ENCODE data around the gene TTLL10. TPM values are rescaled to one million over a fixed set of nuclear protein-coding genes. Genes with fewer than 3 reads are reported as not detected.

TTLL10 gene
- total and polyA plus RNA-seq, 2 experiments from 2014 or later = 0.45 TPM; not detected in 1

GRCh38 chr1:1182491-1183220, 9.0 kb downstream of the TTLL10 start:
- Histone ChIP-seq H3F3A (replicated peaks; ENCODE audit: low read depth) (no peaks in the 10 kb centered on the region), H4K20me1 (replicated peaks; ENCODE audit: insufficient read depth) (no peaks in the 10 kb centered on the region), H3K36me3 (ENCODE audit: insufficient read depth) (no peaks in the 10 kb centered on the region), H3K4me3 (no peak overlapping the region), H3K9me2 (ENCODE audit: insufficient read depth) (no peaks in the 10 kb centered on the region), H3K27ac (ENCODE audit: low read depth) (no peak overlapping the region), H3K27me3 (ENCODE audit: insufficient read depth) (no peaks in the 10 kb centered on the region), H3K4me2 (no peak overlapping the region), H3K79me2 (replicated peaks; ENCODE audit: insufficient read depth) (no peaks in the 10 kb centered on the region), H2AFZ (no peak overlapping the region), H3K4me1 (ENCODE audit: insufficient read depth) (no peaks in the 10 kb centered on the region)
- H3K36me3 Mint-ChIP-seq (ENCODE audit: low read depth) = no peaks in the 10 kb centered on the region
- no peaks in the 10 kb centered on the region for H3K4me1 Mint-ChIP-seq
- peak; percentile 48 for ATAC-seq
- no peak overlapping the region for H3K4me3 Mint-ChIP-seq
- no peak for TF ChIP-seq EZH2phosphoT487 (IDR thresholded peaks at IDR 0.05; ENCODE audit: unreplicated experiment)
- TF ChIP-seq NANOG (IDR thresholded peaks at IDR 0.05; ENCODE audit: borderline replicate concordance) = no peak
- TF ChIP-seq ETS1 (IDR thresholded peaks at IDR 0.05) = no peak
- TF ChIP-seq POLR2AphosphoS5 (IDR thresholded peaks at IDR 0.05; ENCODE audit: low read depth) = no peak
- no peak for TF ChIP-seq STAT1 (IDR thresholded peaks at IDR 0.05; ENCODE audit: unreplicated experiment)
- TF ChIP-seq, protein P1, sequence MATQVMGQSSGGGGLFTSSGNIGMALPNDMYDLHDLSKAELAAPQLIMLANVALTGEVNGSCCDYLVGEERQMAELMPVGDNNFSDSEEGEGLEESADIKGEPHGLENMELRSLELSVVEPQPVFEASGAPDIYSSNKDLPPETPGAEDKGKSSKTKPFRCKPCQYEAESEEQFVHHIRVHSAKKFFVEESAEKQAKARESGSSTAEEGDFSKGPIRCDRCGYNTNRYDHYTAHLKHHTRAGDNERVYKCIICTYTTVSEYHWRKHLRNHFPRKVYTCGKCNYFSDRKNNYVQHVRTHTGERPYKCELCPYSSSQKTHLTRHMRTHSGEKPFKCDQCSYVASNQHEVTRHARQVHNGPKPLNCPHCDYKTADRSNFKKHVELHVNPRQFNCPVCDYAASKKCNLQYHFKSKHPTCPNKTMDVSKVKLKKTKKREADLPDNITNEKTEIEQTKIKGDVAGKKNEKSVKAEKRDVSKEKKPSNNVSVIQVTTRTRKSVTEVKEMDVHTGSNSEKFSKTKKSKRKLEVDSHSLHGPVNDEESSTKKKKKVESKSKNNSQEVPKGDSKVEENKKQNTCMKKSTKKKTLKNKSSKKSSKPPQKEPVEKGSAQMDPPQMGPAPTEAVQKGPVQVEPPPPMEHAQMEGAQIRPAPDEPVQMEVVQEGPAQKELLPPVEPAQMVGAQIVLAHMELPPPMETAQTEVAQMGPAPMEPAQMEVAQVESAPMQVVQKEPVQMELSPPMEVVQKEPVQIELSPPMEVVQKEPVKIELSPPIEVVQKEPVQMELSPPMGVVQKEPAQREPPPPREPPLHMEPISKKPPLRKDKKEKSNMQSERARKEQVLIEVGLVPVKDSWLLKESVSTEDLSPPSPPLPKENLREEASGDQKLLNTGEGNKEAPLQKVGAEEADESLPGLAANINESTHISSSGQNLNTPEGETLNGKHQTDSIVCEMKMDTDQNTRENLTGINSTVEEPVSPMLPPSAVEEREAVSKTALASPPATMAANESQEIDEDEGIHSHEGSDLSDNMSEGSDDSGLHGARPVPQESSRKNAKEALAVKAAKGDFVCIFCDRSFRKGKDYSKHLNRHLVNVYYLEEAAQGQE (IDR thresholded peaks at IDR 0.05; ENCODE audit: unreplicated experiment) = no peak
- TF ChIP-seq, protein P2, sequence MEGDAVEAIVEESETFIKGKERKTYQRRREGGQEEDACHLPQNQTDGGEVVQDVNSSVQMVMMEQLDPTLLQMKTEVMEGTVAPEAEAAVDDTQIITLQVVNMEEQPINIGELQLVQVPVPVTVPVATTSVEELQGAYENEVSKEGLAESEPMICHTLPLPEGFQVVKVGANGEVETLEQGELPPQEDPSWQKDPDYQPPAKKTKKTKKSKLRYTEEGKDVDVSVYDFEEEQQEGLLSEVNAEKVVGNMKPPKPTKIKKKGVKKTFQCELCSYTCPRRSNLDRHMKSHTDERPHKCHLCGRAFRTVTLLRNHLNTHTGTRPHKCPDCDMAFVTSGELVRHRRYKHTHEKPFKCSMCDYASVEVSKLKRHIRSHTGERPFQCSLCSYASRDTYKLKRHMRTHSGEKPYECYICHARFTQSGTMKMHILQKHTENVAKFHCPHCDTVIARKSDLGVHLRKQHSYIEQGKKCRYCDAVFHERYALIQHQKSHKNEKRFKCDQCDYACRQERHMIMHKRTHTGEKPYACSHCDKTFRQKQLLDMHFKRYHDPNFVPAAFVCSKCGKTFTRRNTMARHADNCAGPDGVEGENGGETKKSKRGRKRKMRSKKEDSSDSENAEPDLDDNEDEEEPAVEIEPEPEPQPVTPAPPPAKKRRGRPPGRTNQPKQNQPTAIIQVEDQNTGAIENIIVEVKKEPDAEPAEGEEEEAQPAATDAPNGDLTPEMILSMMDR (conservative IDR thresholded peaks at IDR 0.05; ENCODE audit: low read depth in 2 of 2) = no peak
- TF ChIP-seq JUNB (IDR thresholded peaks at IDR 0.05; ENCODE audit: unreplicated experiment) = no peak
- no peak for TF ChIP-seq CREB1 (CRISPR knock-in tag; IDR thresholded peaks at IDR 0.05; ENCODE audit: low read depth)
- TF ChIP-seq ZNF114 (CRISPR knock-in tag; IDR thresholded peaks at IDR 0.05) = no peak
- no peak for TF ChIP-seq ZNF331 (CRISPR knock-in tag; IDR thresholded peaks at IDR 0.05; ENCODE audit: low read depth)
- TF ChIP-seq EZH2 (IDR thresholded peaks at IDR 0.05; ENCODE audit: low read depth, unreplicated experiment) = no peak
- TF ChIP-seq ZNF462 (CRISPR knock-in tag; IDR thresholded peaks at IDR 0.05) = no peak
- H3K27me3 Mint-ChIP-seq (ENCODE audit: insufficient read depth, low read depth, poor library complexity) = peaks cover 5% of the 10 kb centered on the region
- H3K9me3 Mint-ChIP-seq = no peaks in the 10 kb centered on the region
- no peak overlapping the region for H3K27ac Mint-ChIP-seq
- peak; percentile 22 for DNase-seq (ENCODE audit: low spot score)

Data from GM23338 (cell line).